Hepatocyte (in vitro differentiated cells): ENCODE results near the gene CATSPERE. TPM values are rescaled to one million over a fixed set of nuclear protein-coding genes. Genes with fewer than 3 reads are reported as not detected.
"Not testable (repeated sequence)": the region's sequence is repeated elsewhere in the genome, so short reads cannot be mapped to it uniquely, and the experiment has no call there.

Source experiments
- DNase-seq: peaks from one replicate; pipeline ENCODE4 v3.0.0-alpha.2; 2016; ENCODE audit warnings: low spot score
- H2AFZ ChIP-seq: fragments of 200-600 bp; sonication (generic); 2 replicates; pipeline ENCODE4 v1.6.0; 2016; ENCODE audit warnings: antibody characterized with exemption, mild to moderate bottlenecking
- H3K27ac ChIP-seq: fragments of 200-600 bp; sonication (generic); 2 replicates; pipeline ENCODE4 v1.5.1; 2016; ENCODE audit warnings: mild to moderate bottlenecking
- H3K27me3 ChIP-seq: fragments of 200-600 bp; sonication (generic); 2 replicates; pipeline ENCODE4 v1.6.1; 2016
- H3K36me3 ChIP-seq: fragments of 200-600 bp; sonication (generic); replicated peaks from 2 replicates; pipeline ENCODE4 v1.5.1; 2016; ENCODE audit warnings: low read depth; ENCODE audit not compliant: insufficient read depth
- H3K4me1 ChIP-seq: fragments of 200-600 bp; sonication (generic); 2 replicates; pipeline ENCODE4 v1.5.1; 2016; ENCODE audit warnings: mild to moderate bottlenecking, moderate library complexity; ENCODE audit not compliant: insufficient read depth
- H3K4me2 ChIP-seq: fragments of 200-600 bp; sonication (generic); 2 replicates; pipeline ENCODE4 v1.6.0; 2016
- H3K4me3 ChIP-seq: fragments of 200-600 bp; sonication (generic); 2 replicates; pipeline ENCODE4 v1.5.1; 2016; ENCODE audit warnings: mild to moderate bottlenecking
- H3K79me2 ChIP-seq: fragments of 200-600 bp; sonication (generic); 2 replicates; pipeline ENCODE4 v1.6.0; 2017; ENCODE audit warnings: mild to moderate bottlenecking
- H3K9me2 ChIP-seq: fragments of 200-600 bp; sonication (generic); replicated peaks from 2 replicates; pipeline ENCODE4 v1.6.0; 2017; ENCODE audit warnings: mild to moderate bottlenecking; ENCODE audit not compliant: insufficient read depth
- H3K9me3 ChIP-seq: fragments of 200-600 bp; sonication (generic); 2 replicates; pipeline ENCODE4 v1.5.1; 2016; ENCODE audit warnings: low read depth, mild to moderate bottlenecking
- H4K20me1 ChIP-seq: fragments of 200-600 bp; sonication (generic); 2 replicates; pipeline ENCODE4 v1.6.0; 2016; ENCODE audit warnings: mild to moderate bottlenecking; ENCODE audit not compliant: insufficient read depth, poor library complexity, severe bottlenecking
- EZH2 ChIP-seq: fragments of 200-600 bp; sonication (generic); IDR thresholded peaks from 2 replicates; pipeline ENCODE4 v1.6.1; 2016; ENCODE audit warnings: antibody characterized with exemption, mild to moderate bottlenecking, borderline replicate concordance
- EZH2phosphoT487 ChIP-seq: fragments of 200-600 bp; sonication (generic); IDR thresholded peaks from one replicate; pipeline ENCODE4 v1.6.1; 2018; ENCODE audit warnings: antibody characterized with exemption, mild to moderate bottlenecking, low read depth, moderate library complexity; ENCODE audit not compliant: unreplicated experiment, severe bottlenecking
- WGBS: methylation state at CpG from one replicate; pipeline ENCODE4 v1.1.6; 2016; ENCODE audit warnings: low lambda C conversion rate; ENCODE audit errors: missing lambda C conversion rate; 5-methylcytosine and 5-hydroxymethylcytosine counted together
- polyA plus RNA-seq: library from polyadenylated mRNA; unstranded; fragments of >200 nt; fragmentation: Nextera tagmentation; extraction: Ambion mirVana; gene quantifications from 2 replicates; pipeline ENCODE4 v1.2.1, GENCODE V29; 2016
- total RNA-seq: library from RNA; depleted of rRNA; stranded (reverse); fragments of >200 nt; gene quantifications from 2 replicates; pipeline ENCODE4 v1.2.3, GENCODE V29; 2014
- TF ChIP-seq, protein P1 (sequence below): fragments of 200-600 bp; sonication (generic); IDR thresholded peaks from 2 replicates; pipeline ENCODE4 v1.5.1; 2016; ENCODE audit warnings: antibody characterized with exemption, mild to moderate bottlenecking; ENCODE audit not compliant: poor library complexity

CATSPERE gene
- total and polyA plus RNA-seq, 2 experiments from 2014 or later: 1.0 to 2.3 TPM

DNA sequence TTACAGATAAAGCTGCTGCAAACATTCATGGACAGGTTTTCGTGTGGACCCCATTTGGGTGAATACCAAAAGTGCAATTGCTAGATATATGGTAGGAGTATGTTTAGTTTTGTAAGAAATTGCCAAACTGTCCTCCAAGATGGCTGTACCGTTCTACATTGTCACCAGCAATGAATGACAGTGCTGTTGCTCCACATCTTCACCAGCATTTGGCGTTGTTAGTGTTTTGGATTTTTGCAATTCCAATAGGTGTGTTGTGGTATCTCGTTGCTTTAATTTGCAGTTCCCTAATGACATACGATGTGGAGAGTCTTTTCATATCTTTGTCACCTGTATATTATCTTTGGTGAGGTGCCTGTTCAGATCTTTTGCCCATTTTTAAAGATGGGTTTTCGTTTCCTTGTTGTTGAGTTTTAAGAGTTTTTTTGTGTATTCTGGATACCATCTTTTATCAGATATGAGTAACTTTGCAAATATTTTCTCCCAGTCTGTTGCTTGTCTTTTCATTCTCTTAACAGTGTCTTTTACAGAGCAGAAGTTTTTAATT is 12.1 kb downstream of the CATSPERE start:
- H3K4me2 ChIP-seq: no peak overlapping the region
- no peak overlapping the region for H3K27ac ChIP-seq
- no peaks in the 10 kb centered on the region for H3K36me3 ChIP-seq
- no peaks in the 10 kb centered on the region for H3K9me2 ChIP-seq
- DNase-seq: no peak
- WGBS: 91% methylated on average over 6 of the region's 6 CpGs
- H4K20me1 ChIP-seq: no peaks in the 10 kb centered on the region
- H2AFZ ChIP-seq: no peak overlapping the region
- H3K79me2 ChIP-seq: no peaks in the 10 kb centered on the region
- no peaks in the 10 kb centered on the region for H3K27me3 ChIP-seq
- no peaks in the 10 kb centered on the region for H3K4me1 ChIP-seq
- TF ChIP-seq, protein P1, sequence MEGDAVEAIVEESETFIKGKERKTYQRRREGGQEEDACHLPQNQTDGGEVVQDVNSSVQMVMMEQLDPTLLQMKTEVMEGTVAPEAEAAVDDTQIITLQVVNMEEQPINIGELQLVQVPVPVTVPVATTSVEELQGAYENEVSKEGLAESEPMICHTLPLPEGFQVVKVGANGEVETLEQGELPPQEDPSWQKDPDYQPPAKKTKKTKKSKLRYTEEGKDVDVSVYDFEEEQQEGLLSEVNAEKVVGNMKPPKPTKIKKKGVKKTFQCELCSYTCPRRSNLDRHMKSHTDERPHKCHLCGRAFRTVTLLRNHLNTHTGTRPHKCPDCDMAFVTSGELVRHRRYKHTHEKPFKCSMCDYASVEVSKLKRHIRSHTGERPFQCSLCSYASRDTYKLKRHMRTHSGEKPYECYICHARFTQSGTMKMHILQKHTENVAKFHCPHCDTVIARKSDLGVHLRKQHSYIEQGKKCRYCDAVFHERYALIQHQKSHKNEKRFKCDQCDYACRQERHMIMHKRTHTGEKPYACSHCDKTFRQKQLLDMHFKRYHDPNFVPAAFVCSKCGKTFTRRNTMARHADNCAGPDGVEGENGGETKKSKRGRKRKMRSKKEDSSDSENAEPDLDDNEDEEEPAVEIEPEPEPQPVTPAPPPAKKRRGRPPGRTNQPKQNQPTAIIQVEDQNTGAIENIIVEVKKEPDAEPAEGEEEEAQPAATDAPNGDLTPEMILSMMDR: no peak
- no peak for TF ChIP-seq EZH2phosphoT487
- no peak for TF ChIP-seq EZH2
- H3K4me3 ChIP-seq: no peak overlapping the region
- no peaks in the 10 kb centered on the region for H3K9me3 ChIP-seq

DNA sequence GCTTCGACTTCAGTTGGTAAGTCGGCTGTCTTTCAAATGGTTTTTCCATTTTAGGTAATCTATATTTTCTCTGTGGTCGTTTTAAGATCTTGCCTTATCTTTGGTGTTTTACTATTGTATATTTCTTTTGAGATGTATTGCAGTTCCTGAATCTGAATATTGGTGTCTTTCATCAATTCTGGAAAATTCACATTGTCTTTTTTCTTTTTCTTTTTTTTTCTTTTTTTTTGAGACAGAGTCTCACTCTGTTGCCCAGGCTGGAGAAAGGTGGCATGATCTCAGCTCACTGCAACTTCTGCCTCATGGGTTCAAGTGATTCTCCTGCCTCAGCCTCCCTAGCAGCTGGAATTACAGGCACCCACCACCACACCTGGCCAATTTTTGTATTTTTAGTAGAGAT is 23.9 kb downstream of the CATSPERE start:
- not testable (repeated sequence) for H3K36me3 ChIP-seq, H3K9me2 ChIP-seq, H3K27me3 ChIP-seq, H4K20me1 ChIP-seq, H3K79me2 ChIP-seq, H2AFZ ChIP-seq, H3K9me3 ChIP-seq, H3K27ac ChIP-seq, H3K4me1 ChIP-seq, H3K4me3 ChIP-seq, DNase-seq, H3K4me2 ChIP-seq
- 66% methylated on average over 3 of the region's 3 CpGs for WGBS

DNA sequence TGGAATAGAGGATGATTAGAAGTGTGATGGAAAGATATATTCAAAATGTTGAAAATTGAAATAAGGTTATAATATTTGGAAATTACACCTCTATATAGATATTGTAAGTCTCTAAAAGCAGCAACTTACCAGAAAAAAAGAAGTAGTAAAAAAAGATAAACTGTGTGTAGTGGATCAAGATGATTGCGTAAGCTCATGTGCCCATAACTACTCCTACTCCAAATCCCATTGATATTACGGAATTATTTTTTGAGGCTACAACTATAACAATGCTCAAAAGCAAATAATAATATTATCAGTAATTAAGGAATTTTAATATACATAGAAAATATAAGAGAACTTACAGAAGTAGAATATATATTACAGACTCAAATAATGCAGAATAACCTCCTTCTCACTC is 33.6 kb downstream of the CATSPERE start:
- Histone ChIP-seq H3K79me2 (no peaks in the 10 kb centered on the region), H3K4me1 (no peaks in the 10 kb centered on the region), H4K20me1 (no peaks in the 10 kb centered on the region), H3K4me3 (no peak overlapping the region), H2AFZ (no peak overlapping the region), H3K27ac (no peak overlapping the region), H3K27me3 (no peaks in the 10 kb centered on the region), H3K9me3 (no peaks in the 10 kb centered on the region), H3K36me3 (no peaks in the 10 kb centered on the region), H3K9me2 (no peaks in the 10 kb centered on the region), H3K4me2 (no peak overlapping the region)
- TF ChIP-seq EZH2 (no peak), EZH2phosphoT487 (no peak)
- TF ChIP-seq, protein P1: no peak
- DNase-seq: no peak
- 99% methylated on average over 2 of the region's 2 CpGs for WGBS

DNA sequence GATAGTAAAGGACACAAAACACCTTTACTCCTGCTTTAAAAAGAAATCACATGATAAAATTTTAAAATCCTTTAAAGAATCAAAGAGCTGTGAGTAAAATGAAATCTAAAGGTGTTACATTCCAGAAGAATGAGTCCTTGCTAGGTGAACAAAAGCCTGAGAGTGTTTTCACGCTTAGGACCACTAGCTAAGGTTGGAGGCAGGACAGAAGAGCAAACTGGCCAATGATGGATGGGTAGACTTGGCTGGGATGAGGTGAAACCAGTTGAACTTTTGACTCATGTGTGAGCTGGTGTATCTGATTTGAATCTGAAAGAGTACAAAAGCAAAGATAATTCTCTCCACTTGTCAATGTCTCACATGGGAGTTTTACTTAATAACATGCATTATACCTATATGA is 35.1 kb downstream of the CATSPERE start:
- no peaks in the 10 kb centered on the region for H3K36me3 ChIP-seq
- H3K9me2 ChIP-seq: no peaks in the 10 kb centered on the region
- no peak for DNase-seq
- no peak for TF ChIP-seq EZH2phosphoT487
- TF ChIP-seq, protein P1: no peak
- TF ChIP-seq EZH2: no peak
- no peak overlapping the region for H3K4me2 ChIP-seq
- H3K79me2 ChIP-seq: no peaks in the 10 kb centered on the region
- no peak overlapping the region for H3K4me3 ChIP-seq
- 67% methylated on average over 1 of the region's 1 CpG for WGBS
- no peak overlapping the region for H2AFZ ChIP-seq
- no peaks in the 10 kb centered on the region for H3K27me3 ChIP-seq
- no peaks in the 10 kb centered on the region for H3K9me3 ChIP-seq
- H3K27ac ChIP-seq: no peak overlapping the region
- H3K4me1 ChIP-seq: no peaks in the 10 kb centered on the region
- no peaks in the 10 kb centered on the region for H4K20me1 ChIP-seq
